Upper lobe of right lung (tissue), 1 donor: ENCODE measurements around the gene OPCML. TPM values are rescaled to one million over a fixed set of nuclear protein-coding genes. Genes with fewer than 3 reads are reported as not detected.

Experiments used
- ATAC-seq: fragments of 200-7000 bp; cut with Tn5 transposase; one replicate; pipeline ENCODE4 v1.9.1; 2020; ENCODE audit warnings: mild to moderate bottlenecking, moderate library complexity
- DNase-seq: peaks from one replicate; pipeline ENCODE4 v3.0.0-alpha.2; 2020
- H3K27ac ChIP-seq: fragments of 200-600 bp; one replicate; pipeline ENCODE4 v1.8.0; 2022
- H3K27me3 ChIP-seq: fragments of 200-600 bp; one replicate; pipeline ENCODE4 v1.8.0; 2022; ENCODE audit warnings: mild to moderate bottlenecking
- H3K36me3 ChIP-seq: fragments of 200-600 bp; one replicate; pipeline ENCODE4 v1.8.0; 2022
- H3K4me1 ChIP-seq: fragments of 200-600 bp; one replicate; pipeline ENCODE4 v1.8.0; 2022
- H3K4me3 ChIP-seq: fragments of 200-600 bp; one replicate; pipeline ENCODE4 v1.8.0; 2022; ENCODE audit warnings: mild to moderate bottlenecking
- H3K9me3 ChIP-seq: fragments of 200-600 bp; one replicate; pipeline ENCODE4 v1.8.0; 2022
- intact Hi-C: fragments of 100-400 bp; cut with DNase I; formaldehyde crosslinking; loops from one replicate; pipeline ENCODE4 v1.11.0; 2022
- total RNA-seq: library from RNA; stranded (reverse); fragmentation: NEBNext Ultra II Directional; extraction: Animal tissue kit (Norgen Biotek cat#: 25700); gene quantifications from one replicate; pipeline ENCODE4 v1.2.1, GENCODE V29; 2021
- TF ChIP-seq, protein P1 (sequence below): fragments of 200-600 bp; IDR thresholded peaks from one replicate; pipeline ENCODE4 v1.8.0; 2022; ENCODE audit warnings: antibody characterized with exemption
- donor health status: DM: no; HTN: yes; CAD: no; lungs with severe emphysema.

The OPCML gene
- total RNA-seq, 1 donor from 2014 or later, result not detected

DNA sequence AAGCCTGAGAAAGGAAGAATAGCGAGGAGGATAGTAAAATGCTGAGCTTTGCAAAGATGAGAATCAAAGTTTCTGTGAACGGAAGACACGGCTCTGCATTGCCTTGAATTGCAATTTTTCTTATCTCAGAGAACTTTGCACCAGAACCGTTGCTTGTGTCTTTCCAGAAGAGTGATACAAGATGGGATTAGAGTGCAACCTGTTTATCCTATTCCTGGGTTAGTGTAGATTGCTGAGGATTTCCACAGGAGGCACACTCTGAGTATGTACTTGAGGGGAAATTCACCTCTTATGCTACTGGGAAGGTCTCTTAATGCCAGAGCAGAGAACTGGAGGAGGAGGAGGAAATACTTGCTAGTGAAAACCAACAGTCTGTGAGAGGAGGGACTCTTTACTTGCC is 377.5 kb downstream of the OPCML start:
- ATAC-seq (no peak), DNase-seq (no peak)
- Histone ChIP-seq H3K36me3 (no peaks in the 10 kb centered on the region), H3K27me3 (peaks cover 23% of the 10 kb centered on the region), H3K4me1 (no peaks in the 10 kb centered on the region), H3K9me3 (no peaks in the 10 kb centered on the region), H3K27ac (no peak overlapping the region), H3K4me3 (no peak overlapping the region)
- TF ChIP-seq, protein P1, sequence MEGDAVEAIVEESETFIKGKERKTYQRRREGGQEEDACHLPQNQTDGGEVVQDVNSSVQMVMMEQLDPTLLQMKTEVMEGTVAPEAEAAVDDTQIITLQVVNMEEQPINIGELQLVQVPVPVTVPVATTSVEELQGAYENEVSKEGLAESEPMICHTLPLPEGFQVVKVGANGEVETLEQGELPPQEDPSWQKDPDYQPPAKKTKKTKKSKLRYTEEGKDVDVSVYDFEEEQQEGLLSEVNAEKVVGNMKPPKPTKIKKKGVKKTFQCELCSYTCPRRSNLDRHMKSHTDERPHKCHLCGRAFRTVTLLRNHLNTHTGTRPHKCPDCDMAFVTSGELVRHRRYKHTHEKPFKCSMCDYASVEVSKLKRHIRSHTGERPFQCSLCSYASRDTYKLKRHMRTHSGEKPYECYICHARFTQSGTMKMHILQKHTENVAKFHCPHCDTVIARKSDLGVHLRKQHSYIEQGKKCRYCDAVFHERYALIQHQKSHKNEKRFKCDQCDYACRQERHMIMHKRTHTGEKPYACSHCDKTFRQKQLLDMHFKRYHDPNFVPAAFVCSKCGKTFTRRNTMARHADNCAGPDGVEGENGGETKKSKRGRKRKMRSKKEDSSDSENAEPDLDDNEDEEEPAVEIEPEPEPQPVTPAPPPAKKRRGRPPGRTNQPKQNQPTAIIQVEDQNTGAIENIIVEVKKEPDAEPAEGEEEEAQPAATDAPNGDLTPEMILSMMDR, result no peak
- intact Hi-C loops, result no loop called here

DNA sequence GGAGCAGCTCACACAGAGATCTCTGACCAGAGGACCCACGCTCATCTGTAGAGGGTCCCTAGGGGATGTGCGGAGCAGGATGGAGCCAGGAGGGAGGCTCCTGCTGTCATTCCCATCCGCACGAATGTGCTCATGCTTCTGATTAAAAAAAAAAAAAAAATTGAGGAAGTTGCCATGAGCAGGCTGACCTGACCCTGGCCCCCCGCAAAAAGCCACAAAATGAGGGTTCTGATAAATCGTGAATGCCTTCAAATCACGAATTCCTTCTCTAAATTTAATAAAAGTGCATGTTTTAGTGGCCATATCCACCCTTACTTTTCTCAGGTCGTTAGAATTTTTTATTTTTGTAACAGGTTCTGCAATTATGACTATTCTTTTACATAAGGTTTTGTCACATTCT is 378.2 kb downstream of the OPCML start:
- peaks cover 23% of the 10 kb centered on the region for H3K27me3 ChIP-seq
- no peaks in the 10 kb centered on the region for H3K9me3 ChIP-seq
- intact Hi-C loops, result no loop called here
- no peak overlapping the region for H3K27ac ChIP-seq
- DNase-seq, result no peak
- no peak for ATAC-seq
- TF ChIP-seq, protein P1, result no peak
- H3K4me3 ChIP-seq, result no peak overlapping the region
- H3K4me1 ChIP-seq, result no peaks in the 10 kb centered on the region
- H3K36me3 ChIP-seq, result no peaks in the 10 kb centered on the region

DNA sequence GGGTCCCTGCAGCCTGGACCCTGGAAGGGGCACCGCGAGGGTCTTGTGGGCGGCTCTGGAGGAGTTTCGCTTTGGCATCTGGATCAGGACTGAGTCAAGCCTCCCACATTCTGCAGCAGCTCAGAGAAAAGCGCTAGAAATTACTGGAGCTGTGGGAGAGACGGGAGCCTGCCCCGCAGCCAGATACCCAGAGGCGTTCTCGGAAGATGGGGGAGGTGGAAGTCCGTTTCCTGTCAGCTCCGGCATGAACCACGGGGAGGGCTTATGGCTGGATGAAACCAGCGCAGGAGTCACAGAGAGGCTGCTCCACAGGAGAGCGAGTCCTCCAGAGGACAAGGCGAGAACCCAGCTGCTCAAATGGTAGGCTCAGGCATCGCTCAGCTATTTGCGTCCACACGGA is 379.3 kb downstream of the OPCML start:
- ATAC-seq, result no peak
- Histone ChIP-seq H3K4me3 (no peak overlapping the region), H3K4me1 (no peaks in the 10 kb centered on the region), H3K27me3 (peaks cover 23% of the 10 kb centered on the region), H3K27ac (no peak overlapping the region), H3K36me3 (no peaks in the 10 kb centered on the region), H3K9me3 (no peaks in the 10 kb centered on the region)
- DNase-seq, result no peak
- TF ChIP-seq, protein P1, result no peak
- intact Hi-C loops, result no loop called here

DNA sequence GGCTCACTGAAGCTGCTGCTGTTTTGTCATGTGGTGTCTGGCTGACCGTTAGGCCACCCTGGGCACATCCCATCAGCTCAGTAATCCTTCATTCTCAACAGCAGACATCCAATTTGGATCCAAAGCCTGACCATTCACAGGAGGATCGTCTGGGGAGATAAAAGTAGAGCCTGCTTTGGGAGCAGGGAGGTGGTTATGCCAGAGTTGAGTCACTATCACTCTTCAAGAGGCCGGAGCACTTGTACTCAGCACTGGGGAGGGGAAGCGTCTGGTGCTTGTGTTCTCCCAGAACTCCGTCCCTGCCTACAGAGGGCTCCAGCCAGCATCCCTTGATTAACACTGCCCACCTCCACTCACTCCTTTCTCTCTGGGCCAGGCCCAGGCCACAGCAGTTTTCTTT is 382.6 kb downstream of the OPCML start:
- intact Hi-C loops, result no loop called here
- ATAC-seq, result no peak
- H3K4me3 ChIP-seq, result no peak overlapping the region
- H3K27me3 ChIP-seq, result peaks cover 15% of the 10 kb centered on the region
- no peak for DNase-seq
- H3K27ac ChIP-seq, result no peak overlapping the region
- no peaks in the 10 kb centered on the region for H3K9me3 ChIP-seq
- TF ChIP-seq, protein P1, result no peak
- no peaks in the 10 kb centered on the region for H3K36me3 ChIP-seq
- no peaks in the 10 kb centered on the region for H3K4me1 ChIP-seq

DNA sequence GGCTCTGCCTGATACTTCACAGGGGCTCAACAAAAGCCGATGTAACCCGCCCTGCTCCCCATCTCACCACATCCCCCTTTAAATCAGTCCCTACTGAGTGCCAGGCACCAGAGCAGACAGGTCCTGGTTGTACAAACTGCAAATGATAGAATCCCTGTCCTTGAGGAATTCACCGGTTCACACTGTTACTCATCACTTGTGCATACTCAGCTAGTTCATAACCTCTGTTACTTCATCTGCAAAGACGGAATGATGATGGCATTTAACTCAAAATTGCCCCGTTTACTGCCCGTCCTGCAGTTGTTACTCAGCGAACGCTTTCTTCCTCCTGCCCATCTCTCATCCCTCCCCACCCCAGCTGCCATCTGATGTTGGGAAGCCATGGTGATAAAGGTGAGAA is 384.7 kb downstream of the OPCML start:
- no peak overlapping the region for H3K27ac ChIP-seq
- TF ChIP-seq, protein P1, result no peak
- no peak overlapping the region for H3K4me3 ChIP-seq
- no peaks in the 10 kb centered on the region for H3K4me1 ChIP-seq
- DNase-seq (no peak), ATAC-seq (no peak)
- H3K27me3 ChIP-seq, result peaks cover under 1% of the 10 kb centered on the region
- H3K36me3 ChIP-seq, result no peaks in the 10 kb centered on the region
- intact Hi-C loops, result no loop called here
- no peaks in the 10 kb centered on the region for H3K9me3 ChIP-seq

DNA sequence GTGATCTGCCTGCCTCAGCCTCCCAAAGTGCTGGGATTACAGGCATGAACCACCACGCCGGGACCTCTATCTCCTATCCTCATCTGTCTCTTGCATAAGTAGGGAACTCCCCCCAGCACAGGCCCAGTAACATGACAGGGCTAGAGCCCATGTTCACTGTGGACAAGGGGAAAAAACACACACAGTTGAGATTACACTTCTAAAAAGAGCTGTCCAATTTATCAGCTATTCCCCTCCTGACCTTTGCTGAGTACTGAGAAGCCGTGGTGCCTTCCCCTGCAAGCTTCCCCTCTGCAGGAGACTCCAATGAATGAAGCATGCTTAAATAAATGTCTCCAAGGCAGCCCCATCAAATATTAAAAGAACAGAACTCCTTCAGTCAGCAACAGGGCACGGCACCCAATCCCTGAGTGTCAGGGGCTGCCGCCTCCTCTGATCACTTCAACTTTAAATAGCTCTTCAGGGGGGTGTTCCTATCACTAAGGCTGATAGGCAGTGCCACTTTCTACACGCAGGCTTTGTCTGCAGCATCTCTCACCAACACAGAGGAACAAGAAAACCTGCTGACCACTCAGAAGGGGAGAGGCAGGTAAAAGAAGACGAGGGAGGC is 385.5 kb downstream of the OPCML start:
- Histone ChIP-seq H3K9me3 (no peaks in the 10 kb centered on the region), H3K4me3 (no peak overlapping the region), H3K27me3 (no peaks in the 10 kb centered on the region), H3K27ac (no peak overlapping the region), H3K36me3 (no peaks in the 10 kb centered on the region), H3K4me1 (no peaks in the 10 kb centered on the region)
- TF ChIP-seq, protein P1, result no peak
- no peak for ATAC-seq
- DNase-seq, result no peak
- intact Hi-C loops, result no loop called here
